HG02840 (cell line): ENCODE measurements around the gene ANKRD31.

ENCODE experiments used
- ATAC-seq: cut with Tn5 transposase; IDR thresholded peaks from one replicate; pipeline ENCODE4 v1.9.1; 2021; ENCODE audit warnings: mild to moderate bottlenecking, moderate library complexity, moderate number of reproducible peaks; ENCODE audit not compliant: unreplicated experiment, low FRiP score

Gene ANKRD31

DNA sequence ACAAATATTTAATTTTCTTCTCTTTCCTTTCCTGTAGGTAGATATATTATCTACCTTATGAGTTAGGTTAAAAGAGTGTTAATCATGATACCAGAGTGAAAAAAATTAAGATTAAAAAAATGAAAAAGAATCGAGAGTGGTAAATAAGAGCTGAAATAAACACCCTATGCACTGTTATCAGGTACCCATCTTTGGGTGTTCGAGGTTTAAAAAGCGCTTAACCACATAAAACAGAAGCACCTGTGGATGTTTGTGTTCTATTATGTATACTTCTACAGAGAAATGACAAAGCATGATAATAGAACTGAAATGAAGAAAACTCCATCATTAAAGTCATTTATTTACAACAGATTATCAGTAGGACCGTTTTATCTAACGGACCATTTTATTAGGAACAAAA lies 158.7 kb downstream of the ANKRD31 start:
- no peak for ATAC-seq

DNA sequence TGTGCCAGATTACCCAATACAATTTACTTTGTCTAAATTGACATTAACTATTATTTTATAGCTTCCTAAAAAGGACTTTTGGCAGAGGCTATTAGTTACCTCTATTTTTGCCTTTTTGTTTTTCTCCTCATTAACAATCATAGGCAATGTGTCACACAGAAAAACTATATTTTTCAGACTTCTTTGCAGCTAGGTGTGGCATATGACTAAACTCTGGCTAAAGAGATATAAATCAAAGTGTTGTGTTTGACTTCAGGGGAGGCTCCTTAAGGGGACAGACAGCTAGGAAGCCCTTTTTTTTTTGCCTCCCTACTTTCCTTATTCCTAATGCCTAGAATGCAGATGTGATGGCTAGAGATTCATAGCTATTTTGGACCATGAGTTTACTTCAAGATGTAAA lies 164.6 kb downstream of the ANKRD31 start:
- no peak for ATAC-seq

DNA sequence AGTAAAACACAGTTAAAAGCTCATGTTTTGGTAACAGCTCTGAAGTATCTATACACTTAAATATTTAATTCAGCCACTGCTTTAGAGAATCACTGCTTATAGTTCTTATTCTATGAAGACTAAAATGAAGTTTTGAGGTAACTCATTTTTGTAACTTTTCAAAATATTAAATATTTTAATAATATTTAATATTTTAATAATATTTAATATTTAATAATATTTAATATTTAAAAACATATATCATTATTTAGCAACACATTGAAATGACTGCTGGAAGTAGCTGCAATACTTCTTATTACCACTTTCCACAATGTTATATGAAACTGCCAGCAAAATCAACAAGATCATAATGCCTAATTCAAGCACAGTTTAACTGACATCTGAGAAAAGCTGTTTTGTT lies 165.6 kb downstream of the ANKRD31 start:
- ATAC-seq: no peak

DNA sequence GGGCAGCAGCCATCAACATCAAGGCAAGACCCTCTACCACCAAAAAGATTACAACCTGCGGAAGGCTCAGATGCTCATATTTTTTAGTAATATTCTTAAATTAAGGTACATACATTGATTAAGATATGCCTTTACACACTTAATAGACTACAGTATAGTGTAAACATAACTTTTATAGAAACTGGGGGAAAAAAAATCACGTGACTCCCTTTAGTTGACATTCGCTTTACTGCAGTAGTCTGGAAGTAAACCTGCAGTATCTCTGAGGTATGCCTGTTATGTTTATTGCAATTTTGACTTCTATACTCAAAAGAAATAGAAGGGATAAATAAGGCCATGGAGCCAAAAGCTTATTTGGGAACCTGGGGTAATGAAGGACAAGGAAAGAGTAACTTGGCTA lies 169.2 kb downstream of the ANKRD31 start:
- ATAC-seq: no peak

DNA sequence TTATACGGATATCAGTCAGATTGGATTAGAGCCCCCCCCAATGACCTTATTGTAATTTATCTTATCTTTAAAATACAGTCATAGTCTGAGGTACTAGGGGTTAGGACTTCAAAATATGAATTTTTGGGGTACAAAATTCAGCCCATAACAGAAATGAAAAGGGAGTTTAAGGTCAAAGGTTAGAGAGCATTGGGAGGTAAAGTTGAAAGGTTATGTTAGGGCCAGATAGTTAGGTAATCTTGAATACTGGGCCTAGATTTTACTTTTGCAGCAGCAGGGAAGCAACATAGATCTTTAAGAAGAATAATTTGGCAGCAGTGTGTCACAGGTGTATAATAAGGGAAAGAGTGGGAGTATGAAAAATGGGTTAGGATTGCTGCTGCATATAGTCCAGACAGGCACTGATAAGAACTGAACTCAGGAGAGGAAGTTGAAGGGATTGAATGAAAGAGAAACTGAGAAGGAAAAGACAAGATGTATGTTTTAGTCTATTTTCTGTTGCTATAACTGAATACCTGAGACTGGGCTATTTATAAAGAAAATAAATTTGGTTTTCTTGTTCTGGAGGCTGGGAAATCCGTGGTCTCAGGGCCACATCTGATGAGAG lies 173.7 kb downstream of the ANKRD31 start:
- no peak for ATAC-seq

DNA sequence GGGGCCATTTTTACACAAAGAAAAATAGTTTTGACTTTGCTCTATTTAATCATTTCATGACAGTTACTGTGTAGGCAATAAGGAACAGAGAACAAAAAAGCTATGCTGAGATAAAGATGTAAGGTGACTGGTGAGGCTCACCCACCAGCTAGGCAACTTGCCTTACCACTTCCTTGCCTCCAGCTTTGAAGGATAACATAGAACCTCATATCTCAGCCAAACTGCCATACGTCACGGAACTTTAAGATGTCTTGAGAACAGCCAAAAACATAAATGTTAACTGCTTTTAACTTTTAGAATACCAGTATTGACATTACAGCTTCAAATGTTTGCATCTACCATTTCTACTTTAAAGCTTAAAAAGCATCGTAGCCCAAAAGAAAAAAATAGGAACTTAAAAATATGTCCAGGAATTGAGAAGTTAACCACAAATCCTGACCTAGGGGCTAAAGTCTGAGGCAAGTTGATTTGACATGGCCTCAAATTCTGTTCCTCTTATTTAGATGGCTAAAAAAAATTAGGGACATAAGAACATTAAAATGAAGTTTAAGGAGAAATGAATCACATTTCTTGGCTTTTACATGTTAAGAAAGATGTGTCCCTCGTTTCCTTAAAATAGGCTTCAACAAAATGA lies 176.6 kb downstream of the ANKRD31 start:
- ATAC-seq: no peak

DNA sequence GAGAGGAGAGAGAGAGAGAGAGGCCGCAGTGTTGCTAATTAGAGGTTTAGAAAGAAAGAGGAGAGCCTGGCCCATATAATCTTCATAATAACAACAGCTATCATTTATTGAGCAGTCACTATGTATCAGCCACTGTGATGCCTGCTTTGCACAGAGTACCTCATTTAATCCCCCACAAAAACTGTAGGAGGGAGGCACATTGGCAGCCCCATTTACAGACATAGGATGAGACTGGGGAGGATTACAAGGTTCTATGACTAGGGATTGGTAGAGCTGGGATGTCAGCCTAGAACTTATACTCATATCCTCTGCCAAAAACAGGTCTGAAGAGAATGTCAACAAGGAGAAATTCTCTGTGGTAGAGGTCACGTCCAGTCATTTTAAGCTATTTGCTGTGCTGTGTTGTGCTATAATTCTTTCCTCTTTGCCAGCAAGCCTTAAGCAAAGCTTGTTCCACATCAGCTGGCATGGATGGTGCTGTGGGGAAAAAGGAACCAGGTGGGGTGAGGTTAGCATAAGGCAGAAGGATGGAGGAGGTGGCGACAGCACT lies 177.6 kb downstream of the ANKRD31 start:
- no peak for ATAC-seq

DNA sequence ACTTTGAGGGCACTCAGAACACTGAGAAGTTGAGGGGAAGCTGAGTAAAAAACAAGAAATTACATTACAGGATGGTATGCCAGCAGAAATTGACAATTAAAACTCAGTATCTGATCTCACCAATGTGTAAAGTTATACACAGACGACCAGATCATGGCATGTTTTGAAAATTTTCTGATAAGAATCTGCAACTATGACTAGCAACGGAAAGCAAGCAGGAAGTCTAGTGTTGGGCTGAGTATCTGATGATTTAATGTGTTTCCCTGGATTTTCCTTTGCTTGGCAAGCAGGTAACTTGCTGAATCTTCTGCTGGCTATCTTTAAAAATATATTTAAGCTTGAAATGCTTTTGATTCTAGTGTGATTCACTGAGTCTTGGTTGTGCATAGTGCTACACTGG lies 179.1 kb downstream of the ANKRD31 start:
- ATAC-seq: no peak

DNA sequence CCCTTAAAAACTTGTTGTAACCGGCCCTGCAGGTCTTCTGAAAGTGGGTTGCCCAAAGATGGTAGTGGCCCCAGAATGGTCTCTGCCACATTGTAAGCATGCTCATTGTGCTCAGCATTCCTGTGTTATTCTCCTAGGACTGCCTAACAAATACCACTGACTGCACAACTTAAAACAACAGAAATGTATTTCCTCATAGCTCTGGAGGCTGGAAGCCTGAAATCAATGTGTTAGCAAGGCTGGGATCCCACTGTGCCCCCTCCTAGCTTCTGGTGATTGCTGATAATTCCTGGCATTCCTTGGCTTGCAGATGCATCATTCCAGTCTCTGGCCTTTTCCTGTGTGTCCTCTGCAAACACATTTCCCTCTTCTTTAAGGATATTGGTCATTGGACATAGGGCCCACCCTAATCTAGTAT lies 180.9 kb downstream of the ANKRD31 start:
- ATAC-seq: no peak

DNA sequence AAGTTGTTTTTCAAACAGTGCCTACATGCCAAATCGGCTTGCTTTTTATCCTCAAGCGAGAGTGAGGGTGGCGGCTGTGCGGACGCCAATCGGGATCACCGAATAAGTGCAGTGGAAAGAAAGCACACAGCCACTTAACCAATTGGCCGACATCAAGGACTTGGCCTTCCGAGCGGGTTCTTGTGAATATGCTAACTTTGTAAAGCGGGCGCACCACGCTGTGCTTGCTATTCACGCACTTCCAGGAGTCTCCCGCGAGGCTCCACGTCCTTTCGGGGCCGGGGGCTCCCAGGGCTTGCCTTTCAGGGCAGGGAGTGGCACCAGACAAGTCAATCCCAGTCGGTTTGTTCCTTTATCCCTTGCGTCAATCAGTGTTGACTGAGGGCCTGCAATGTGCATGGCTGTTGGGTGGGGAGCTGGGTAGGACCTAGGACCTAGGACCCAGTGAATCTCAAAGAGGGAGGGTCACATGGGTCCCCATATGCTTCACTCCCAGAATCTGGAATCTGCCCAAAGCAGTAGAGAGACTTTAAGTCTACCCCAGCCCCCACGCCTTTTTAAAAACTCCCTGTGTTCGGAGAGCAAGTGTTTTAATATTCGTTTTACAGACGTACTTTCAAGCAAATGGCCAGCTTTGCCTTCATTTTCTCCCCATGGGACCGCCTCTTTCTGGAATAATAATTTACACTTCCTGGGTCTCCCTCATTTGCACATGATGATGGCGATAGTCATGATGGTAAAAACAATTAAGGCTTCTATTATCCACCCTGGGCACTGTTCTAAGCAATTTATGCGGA lies 182.3 kb downstream of the ANKRD31 start:
- ATAC-seq: no peak

DNA sequence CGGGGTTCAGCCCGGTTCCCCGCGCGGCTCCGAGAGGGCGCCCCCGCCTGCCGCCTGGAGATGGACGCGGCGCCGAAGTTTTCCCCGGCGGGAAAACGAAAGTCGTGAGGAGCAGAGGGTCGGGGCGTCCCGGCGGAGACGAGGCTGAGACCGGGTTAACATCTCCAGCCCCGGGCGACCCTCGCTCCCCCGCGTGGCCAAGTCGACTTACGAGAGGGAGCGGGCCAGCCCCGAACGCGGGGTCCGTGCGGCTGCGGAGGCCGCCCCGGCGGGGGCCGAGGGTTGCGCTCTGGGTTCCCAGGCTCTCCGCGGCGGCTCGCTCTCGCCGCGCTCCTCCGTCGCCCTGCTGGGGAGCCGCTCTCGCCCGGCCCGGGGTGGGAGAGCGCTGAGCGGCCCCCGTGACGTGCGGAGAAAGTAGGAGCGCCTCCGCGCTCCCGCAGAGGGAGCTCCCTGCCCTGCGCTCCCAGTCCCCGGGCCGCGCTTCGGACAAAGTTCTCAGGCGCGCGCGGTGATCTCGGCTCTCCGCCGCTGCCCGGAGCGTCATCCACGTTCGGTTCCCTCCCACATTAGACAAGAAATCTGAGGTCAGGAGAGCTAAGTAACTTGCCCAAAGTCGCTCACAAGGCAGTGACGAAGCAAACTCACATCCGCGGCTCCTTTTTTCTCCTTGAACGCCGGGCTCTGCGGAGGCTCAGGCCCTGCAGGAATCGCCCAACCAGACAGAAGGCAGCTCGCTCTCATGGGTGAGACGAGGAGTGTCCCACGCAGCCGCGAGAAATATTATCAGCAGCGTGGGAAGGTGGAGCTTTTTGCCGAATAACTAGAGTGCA lies 183.2 kb downstream of the ANKRD31 start:
- no peak for ATAC-seq

DNA sequence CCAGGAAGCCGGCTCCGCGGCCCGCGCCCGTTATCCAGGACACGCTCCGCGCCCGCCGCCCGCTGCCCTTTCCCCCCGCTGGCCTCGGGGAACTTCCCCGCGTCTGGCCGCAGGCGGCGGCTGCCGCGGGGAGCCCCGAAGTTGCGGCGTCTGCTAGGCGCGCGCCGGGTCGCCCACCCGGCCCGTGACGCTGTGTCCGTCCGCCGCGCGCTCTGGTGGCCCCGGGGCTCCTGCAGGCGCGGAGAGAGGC lies 183.7 kb downstream of the ANKRD31 start:
- ATAC-seq: no peak

DNA sequence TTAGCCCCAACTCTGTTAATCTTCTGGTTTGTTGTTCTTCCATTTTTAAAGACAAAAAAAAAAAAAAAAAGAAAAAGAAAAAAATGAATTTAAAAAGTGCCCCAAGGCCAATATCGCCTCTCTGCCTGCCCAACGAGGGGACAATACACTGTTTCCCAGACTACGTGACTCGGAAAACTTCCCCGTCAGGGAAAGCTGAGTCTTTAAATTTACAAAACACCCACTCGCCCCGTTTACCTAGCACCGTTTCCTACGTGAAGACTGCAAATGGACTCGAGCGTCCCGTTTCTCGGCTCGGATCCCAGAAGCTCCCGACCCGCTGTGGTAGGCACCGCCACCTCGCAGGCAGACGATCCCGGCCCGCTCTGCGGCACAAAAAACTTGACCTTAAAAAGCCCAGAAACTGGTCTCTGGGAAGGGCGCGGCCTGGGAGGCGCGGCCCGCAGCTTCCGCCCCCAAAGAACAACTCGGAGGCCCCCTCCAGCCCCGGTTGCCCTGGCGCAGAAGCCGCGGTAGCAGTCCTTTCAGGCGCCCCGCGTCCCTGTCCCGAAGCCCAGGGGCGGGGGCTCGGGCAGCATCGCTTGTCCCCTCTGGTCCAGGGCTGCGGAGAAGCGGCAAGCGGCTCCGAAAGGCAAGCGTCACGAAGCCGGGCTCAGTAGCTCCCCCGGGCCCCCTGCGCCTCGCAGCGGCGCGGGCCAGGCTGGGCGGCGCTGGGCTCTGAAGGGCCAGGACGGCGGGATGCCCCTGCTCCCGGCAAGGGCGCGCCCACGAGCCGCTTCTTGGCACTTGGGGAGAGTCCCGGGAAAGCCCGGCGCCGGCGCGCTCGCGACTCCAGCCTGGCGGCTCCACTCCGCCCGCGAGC lies 184.3 kb downstream of the ANKRD31 start, which contains the start of gene GCNT4:
Gene GCNT4 (minus strand): TSS at position 367 of the 862 bp plus-strand sequence. CDS start 22,521 bp downstream, outside the sequence.
- no peak for ATAC-seq

DNA sequence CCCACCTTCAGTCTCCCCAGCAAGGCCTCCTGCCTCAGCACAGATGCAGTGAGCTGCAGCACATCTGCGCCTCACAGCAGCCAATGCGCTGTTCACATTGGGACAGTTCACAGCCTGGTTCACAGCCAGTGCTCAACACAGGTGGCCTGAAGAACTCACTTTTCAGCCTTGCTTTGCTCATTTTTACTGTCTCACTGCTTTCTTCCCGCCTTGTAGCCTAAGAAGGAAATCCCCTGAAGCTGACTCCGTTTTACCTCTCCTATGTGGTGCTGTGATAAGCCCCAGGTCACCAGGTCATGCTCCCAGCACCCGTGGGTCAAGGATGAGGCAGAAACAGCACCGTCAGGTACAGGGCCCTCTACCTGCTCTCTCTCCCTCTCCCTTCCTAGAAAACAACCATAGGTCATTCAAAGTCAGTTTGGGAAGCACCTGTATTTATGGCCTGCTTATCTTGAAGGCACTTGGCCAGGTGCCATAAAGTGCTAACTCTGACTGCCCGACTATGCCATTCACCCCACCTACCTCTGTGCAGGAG lies 185.4 kb downstream of the ANKRD31 start:
- ATAC-seq: no peak

DNA sequence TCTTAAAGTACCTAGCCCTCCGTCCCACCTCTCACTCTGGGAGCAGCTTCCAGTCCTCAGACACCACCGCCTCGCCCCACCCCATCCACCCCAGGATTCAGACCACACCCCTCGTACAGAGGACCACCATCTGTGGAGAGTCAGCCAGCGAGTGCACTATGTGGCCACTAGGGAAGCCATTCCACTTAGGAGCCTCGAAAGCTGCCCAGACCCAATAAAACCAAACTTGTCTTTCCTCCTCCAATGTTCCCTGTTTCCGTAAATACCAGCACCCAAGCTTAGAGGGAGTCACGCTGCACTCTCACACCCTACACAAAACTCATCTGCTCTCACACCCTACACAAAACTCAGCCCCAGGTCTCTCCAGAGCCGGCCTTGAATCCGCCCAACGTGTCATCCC lies 186.3 kb downstream of the ANKRD31 start:
- no peak for ATAC-seq

DNA sequence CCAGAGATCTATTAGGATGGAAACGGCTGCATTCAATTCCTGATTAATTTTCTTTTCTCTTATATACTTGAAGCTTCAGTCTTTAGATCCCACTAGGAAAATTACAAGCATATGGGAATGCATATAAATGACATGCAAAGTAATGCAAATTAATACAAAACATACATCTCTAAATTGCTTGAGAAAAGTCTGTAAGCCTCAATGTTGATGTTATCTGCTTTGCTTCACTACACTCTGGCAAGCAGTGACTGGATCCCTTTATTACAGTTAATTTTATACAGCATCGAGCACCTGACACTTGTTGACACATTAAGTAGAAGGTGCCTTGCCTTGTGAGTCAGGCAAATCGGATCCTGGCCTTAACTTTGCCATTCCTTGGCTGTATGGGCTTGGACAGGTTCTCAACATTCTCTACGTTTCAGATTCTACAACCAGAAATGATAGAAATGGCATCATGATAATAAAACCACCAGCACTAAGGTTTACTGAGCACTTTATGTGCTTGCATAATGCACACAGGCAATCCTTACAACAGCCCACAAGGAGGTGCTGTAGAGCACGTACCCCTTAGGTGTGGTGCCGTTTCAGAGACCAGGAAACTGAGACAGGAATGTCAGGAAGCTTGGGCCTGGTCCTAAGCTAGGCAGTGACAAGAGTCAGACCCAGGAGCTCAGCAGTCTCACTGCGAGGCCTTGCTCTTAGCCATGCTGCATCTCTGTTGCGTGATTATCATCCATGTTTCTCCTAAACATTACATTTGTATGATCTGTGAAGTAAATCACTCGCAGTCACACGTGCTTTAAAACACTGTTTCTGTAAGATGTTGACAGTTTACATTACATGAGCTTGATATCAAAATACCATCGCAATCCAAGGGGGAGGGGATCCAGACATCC lies 187.0 kb downstream of the ANKRD31 start:
- no peak for ATAC-seq

DNA sequence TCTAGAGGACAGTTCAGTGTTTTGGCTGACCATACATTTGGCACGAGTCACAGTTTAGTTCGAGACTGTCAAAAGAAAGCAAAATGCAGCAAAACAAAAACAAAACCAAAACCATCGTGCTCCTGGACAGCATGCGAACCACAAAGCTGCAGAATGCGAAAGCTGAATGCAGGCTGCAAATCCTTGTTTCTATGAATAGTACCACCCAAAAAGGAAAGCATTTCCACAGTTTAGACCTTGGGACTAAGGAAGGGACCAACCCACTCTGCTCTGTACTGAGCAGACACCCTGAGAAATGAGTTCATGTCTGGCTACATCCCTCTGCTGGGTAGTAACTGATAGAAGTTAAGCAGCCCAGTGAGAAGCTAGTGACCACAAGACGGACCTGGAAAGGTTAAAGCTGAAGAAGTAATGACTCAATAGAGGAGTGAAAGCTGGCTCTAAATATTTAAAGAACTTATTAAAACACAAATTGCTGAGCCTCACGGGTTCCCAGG lies 188.2 kb downstream of the ANKRD31 start:
- no peak for ATAC-seq

DNA sequence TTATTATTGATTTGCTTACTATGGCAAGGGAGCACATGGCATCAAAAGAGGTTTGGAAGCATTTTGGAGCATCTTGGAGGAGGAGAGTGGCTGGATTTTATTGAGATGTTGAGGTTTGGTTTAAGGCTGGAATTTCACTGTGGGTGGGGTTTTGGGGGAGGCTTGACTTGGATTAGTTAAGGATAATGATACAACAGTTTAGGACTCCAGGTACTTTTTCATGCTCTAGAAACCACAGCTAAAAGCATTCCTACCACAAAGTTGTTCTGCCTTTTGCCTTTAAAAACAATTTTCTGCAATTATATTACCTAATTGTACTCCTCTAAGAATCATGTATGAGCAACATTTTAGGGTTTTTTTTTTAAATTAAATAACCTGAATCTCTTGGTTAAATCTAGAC lies 189.3 kb downstream of the ANKRD31 start:
- ATAC-seq: no peak
